Measurements from ENCODE around the gene NOSIP. TPM values are rescaled to one million over a fixed set of nuclear protein-coding genes. Genes with fewer than 3 reads are reported as not detected.

NOSIP gene
- polyA plus RNA-seq, 4 donors, result 62.3 to 89.4 (median 68.5) TPM

DNA sequence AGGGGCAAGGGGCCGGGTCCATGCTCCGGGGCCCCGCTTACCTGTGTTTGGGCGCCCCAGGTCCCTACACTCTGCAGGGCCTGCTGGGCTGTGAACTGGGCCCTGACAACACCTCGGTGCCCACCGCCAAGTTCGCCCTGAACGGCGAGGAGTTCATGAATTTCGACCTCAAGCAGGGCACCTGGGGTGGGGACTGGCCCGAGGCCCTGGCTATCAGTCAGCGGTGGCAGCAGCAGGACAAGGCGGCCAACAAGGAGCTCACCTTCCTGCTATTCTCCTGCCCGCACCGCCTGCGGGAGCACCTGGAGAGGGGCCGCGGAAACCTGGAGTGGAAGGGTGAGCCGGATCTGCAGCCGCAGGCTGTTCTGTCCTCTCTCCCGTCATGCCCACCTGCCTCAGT lies 66.2 kb downstream of the NOSIP start:
- DNase-seq (ENCODE audit: low read depth in 4 of 4, low spot score in 2 of 4), result no peak

DNA sequence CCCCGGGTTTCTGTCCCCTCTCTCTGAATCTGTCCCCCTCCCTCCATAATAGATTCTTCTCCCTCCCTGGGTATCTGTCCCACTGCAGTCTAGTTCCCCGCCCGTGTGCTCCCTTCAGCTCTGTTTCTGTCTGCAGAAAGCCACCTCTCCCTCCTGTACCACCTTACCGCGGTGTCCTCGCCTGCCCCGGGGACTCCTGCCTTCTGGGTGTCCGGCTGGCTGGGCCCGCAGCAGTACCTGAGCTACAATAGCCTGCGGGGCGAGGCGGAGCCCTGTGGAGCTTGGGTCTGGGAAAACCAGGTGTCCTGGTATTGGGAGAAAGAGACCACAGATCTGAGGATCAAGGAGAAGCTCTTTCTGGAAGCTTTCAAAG lies 66.6 kb downstream of the NOSIP start:
- DNase-seq (ENCODE audit: low read depth in 4 of 4, low spot score in 2 of 4), result no peak

DNA sequence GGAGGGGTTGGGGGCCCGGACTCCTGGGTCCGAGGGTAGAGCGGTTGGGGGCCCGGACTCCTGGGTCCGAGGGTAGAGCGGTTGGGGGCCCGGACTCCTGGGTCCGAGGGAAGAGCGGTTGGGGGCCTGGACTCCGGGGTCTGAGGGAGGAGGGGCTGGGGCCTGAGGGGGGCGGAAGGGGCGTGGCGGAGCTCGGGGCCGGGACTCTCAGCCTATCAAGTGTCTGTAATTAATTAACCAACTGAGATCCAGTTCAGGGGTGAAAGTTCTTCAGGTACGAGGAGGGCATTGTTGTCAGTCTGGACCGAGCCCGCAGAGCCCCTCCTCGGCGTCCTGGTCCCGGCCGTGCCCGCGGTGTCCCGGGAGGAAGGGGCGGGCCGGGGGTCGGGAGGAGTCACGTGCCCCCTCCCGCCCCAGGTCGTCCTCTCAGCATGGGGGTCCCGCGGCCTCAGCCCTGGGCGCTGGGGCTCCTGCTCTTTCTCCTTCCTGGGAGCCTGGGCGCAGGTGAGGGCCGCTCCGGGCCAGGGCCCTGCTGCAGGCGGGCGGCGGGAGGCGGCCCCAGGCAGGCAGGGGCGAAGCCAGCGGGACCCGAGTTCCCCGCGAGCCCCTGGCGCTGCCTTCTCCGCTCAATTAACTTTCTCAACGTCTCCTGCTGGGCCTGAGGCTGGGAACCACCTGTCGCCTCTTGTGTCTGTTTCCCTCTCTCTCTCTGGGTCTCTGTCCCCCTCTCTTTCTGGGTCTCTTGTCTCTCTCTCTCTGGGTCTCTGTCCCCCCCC lies 67.2 kb downstream of the NOSIP start:
- peak in 1 of 4 donors; percentile 53 for DNase-seq (ENCODE audit: low read depth in 4 of 4, low spot score in 2 of 4)

DNA sequence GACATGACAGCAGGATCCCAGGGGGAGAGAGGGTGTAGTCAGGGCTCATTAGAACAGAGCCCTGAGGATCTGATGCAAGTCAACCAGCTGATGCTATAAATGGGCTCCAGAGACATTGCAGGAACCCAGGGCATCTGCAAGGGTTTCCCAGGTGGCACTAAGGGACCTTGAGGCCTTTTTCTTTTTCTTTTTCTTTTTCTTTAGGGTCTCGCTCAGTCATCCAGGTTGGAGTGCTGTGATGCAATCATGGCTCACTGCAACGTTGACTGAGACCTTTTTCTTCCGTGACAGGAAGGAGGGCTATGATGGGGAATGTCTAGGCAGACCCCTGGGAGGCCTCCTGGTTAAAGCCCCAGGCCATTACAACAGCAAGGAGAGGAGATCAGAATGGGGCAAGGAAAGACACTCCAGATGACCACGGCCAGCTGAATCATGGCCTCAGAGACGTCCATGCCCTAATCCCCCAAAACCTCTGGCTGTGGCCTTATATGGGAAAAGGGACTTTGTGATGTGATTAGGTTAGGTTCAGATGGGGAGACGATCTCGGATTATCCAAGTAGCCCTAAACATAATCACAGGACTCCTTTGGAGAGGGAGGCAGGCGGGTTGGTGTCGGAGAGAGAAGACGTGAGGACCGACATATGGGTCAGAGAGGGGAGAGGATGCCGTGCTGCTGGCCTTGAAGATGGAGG lies 72.4 kb downstream of the NOSIP start:
- DNase-seq (ENCODE audit: low read depth in 4 of 4, low spot score in 2 of 4), result no peak

DNA sequence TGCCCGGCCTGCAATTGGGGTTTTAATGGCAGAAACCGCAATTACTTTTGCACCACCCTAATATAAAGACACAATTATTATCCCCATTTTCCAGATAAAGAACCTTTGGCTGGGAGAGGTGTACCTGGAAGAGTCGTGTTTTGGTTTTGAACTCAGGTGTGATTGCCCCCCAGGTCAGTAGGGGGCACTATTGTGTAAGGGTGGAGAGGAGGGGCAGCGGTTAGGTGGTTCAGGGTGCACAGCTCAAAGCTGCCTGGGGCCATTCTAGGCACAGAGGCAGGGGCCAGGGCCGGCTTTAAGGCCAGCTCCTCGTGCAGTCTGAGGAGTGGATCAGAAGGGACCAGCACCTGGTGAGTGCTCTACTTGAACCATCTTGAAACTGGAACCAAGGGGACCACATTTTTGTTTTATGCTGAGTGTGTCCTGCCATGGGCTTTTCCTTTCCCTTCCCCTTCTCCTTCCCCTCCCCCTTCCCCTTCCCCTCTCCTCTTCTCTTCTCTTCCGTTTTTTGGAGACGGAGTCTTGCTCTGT lies 73.7 kb downstream of the NOSIP start:
- no peak for DNase-seq (ENCODE audit: low read depth in 4 of 4, low spot score in 2 of 4)

Other genes starting within 250 kb of the NOSIP start
- gene CD37, start 245.2 kb downstream of the NOSIP start, polyA plus RNA-seq (ENCODE audit: insufficient read length in 4 of 4), result 10 to 100 TPM; 36.2 to 40.7 (median 37.5) TPM
- 100 to 1,000 TPM in 2 of 4 donors, 10 to 100 TPM in 2; 88.4 to 122 (median 107) TPM for gene TEAD2, start 218.1 kb downstream of the NOSIP start, polyA plus RNA-seq (ENCODE audit: insufficient read length in 4 of 4)
- 1 to 10 TPM; 4.5 to 6.4 (median 5.8) TPM for gene DKKL1, start 216.7 kb downstream of the NOSIP start, polyA plus RNA-seq (ENCODE audit: insufficient read length in 4 of 4)
- gene KASH5, start 192.3 kb downstream of the NOSIP start, polyA plus RNA-seq (ENCODE audit: insufficient read length in 4 of 4), result under 1 TPM; 0.10 to 0.43 (median 0.22) TPM
- gene PTH2, start 157.1 kb downstream of the NOSIP start, polyA plus RNA-seq (ENCODE audit: insufficient read length in 4 of 4), result not detected
- not detected for gene GFY, start 155.2 kb downstream of the NOSIP start, polyA plus RNA-seq (ENCODE audit: insufficient read length in 4 of 4)
- gene SLC17A7, start 139.0 kb downstream of the NOSIP start, polyA plus RNA-seq (ENCODE audit: insufficient read length in 4 of 4), result under 1 TPM; 0.25 to 0.61 (median 0.45) TPM
- gene PIH1D1, start 128.7 kb downstream of the NOSIP start, polyA plus RNA-seq (ENCODE audit: insufficient read length in 4 of 4), result 100 to 1,000 TPM in 1 of 4 donors, 10 to 100 TPM in 3; 82.3 to 106 (median 94.2) TPM
- 10 to 100 TPM; 14.6 to 29.7 (median 25.2) TPM for gene ALDH16A1, start 127.3 kb downstream of the NOSIP start, polyA plus RNA-seq (ENCODE audit: insufficient read length in 4 of 4)
- 1 to 10 TPM; 2.7 to 4.6 (median 4.1) TPM for gene FLT3LG, start 106.3 kb downstream of the NOSIP start, polyA plus RNA-seq (ENCODE audit: insufficient read length in 4 of 4)
- 1,000 to 10,000 TPM; 2,373 to 3,513 (median 2,918) TPM for gene RPL13A, start 92.9 kb downstream of the NOSIP start, polyA plus RNA-seq (ENCODE audit: insufficient read length in 4 of 4)
- 1,000 to 10,000 TPM; 2,347 to 3,212 (median 2,796) TPM for gene RPS11, start 84.1 kb downstream of the NOSIP start, polyA plus RNA-seq (ENCODE audit: insufficient read length in 4 of 4)
- gene FCGRT, start 67.9 kb downstream of the NOSIP start, polyA plus RNA-seq (ENCODE audit: insufficient read length in 4 of 4), result 100 to 1,000 TPM; 235 to 340 (median 283) TPM
- gene RCN3, start 52.6 kb downstream of the NOSIP start, polyA plus RNA-seq (ENCODE audit: insufficient read length in 4 of 4), result 10 to 100 TPM; 13.2 to 27.9 (median 23.9) TPM
- 10 to 100 TPM in 1 of 4 donors, 1 to 10 TPM in 3; 6.1 to 10.6 (median 7.1) TPM for gene PRRG2, start 760 bp upstream of the NOSIP start, polyA plus RNA-seq (ENCODE audit: insufficient read length in 4 of 4)
- 10 to 100 TPM; 15.1 to 32.6 (median 26.6) TPM for gene PRR12, start 10.6 kb upstream of the NOSIP start, polyA plus RNA-seq (ENCODE audit: insufficient read length in 4 of 4)
- 10 to 100 TPM; 21.5 to 40.8 (median 26.9) TPM for gene RRAS, start 59.6 kb upstream of the NOSIP start, polyA plus RNA-seq (ENCODE audit: insufficient read length in 4 of 4)
- gene SCAF1, start 61.7 kb upstream of the NOSIP start, polyA plus RNA-seq (ENCODE audit: insufficient read length in 4 of 4), result 10 to 100 TPM; 25.0 to 50.3 (median 40.5) TPM
- gene IRF3, start 85.3 kb upstream of the NOSIP start, polyA plus RNA-seq (ENCODE audit: insufficient read length in 4 of 4), result 10 to 100 TPM; 34.9 to 76.8 (median 65.1) TPM
- gene BCL2L12, start 85.4 kb upstream of the NOSIP start, polyA plus RNA-seq (ENCODE audit: insufficient read length in 4 of 4), result 10 to 100 TPM; 17.6 to 33.9 (median 31.0) TPM
- 100 to 1,000 TPM; 192 to 264 (median 241) TPM for gene PRMT1, start 96.7 kb upstream of the NOSIP start, polyA plus RNA-seq (ENCODE audit: insufficient read length in 4 of 4)
- 1 to 10 TPM in 2 of 4 donors, under 1 TPM in 2; 0.49 to 2.1 (median 1.5) TPM for gene ADM5, start 109.0 kb upstream of the NOSIP start, polyA plus RNA-seq (ENCODE audit: insufficient read length in 4 of 4)
- 10 to 100 TPM; 10.0 to 13.1 (median 11.3) TPM for gene CPT1C, start 110.6 kb upstream of the NOSIP start, polyA plus RNA-seq (ENCODE audit: insufficient read length in 4 of 4)
- under 1 TPM in 2 of 4 donors, not detected in 2; 0.14 TPM for gene TSKS, start 182.8 kb upstream of the NOSIP start, polyA plus RNA-seq (ENCODE audit: insufficient read length in 4 of 4)
- 10 to 100 TPM; 46.1 to 79.9 (median 67.1) TPM for gene AP2A1, start 186.4 kb upstream of the NOSIP start, polyA plus RNA-seq (ENCODE audit: insufficient read length in 4 of 4)
- 10 to 100 TPM; 30.8 to 46.3 (median 39.4) TPM for gene FUZ, start 232.7 kb upstream of the NOSIP start, polyA plus RNA-seq (ENCODE audit: insufficient read length in 4 of 4)
- 10 to 100 TPM; 52.5 to 80.8 (median 67.4) TPM for gene MED25, start 237.7 kb upstream of the NOSIP start, polyA plus RNA-seq (ENCODE audit: insufficient read length in 4 of 4)